HL-60 (cell line): ENCODE measurements around the gene PGLYRP4.
A peak's percentile ranks its signal among the peaks of the same experiment; 100 is the strongest.
"Not testable (repeated sequence)": the region's sequence is repeated elsewhere in the genome, so short reads cannot be mapped to it uniquely, and the experiment has no call there.

Experiments used
- DNase-seq, 2 experiments: peaks; one replicate each; pipeline ENCODE4 v3.0.0-alpha.2; 2010 to 2020; ENCODE audit warnings: low read depth in 1 of 2, low spot score in 1 of 2
- H3K27ac ChIP-seq: fragments of 250-450 bp; sonication (Bioruptor Pico); replicated peaks from 2 replicates; pipeline ENCODE4 v1.5.1; 2020; ENCODE audit warnings: mild to moderate bottlenecking, moderate library complexity
- H3K27me3 ChIP-seq: fragments of 250-450 bp; sonication (Bioruptor Pico); 2 replicates; pipeline ENCODE4 v1.5.1; 2021; ENCODE audit warnings: mild to moderate bottlenecking, moderate library complexity; ENCODE audit not compliant: insufficient read depth, poor library complexity, severe bottlenecking
- H3K4me3 ChIP-seq: replicated peaks from 2 replicates; pipeline ENCODE4 v1.5.1; 2011; ENCODE audit warnings: mild to moderate bottlenecking, control low read depth, low read length; ENCODE audit not compliant: insufficient read depth
- CTCF ChIP-seq: IDR thresholded peaks from one replicate; pipeline ENCODE4 v1.5.1; 2011; ENCODE audit warnings: low read length, control low read depth, inconsistent platforms; ENCODE audit not compliant: insufficient read depth
- GABPA ChIP-seq: IDR thresholded peaks from 2 replicates; pipeline ENCODE4 v1.6.1; 2012; ENCODE audit warnings: low read depth
- POLR2AphosphoS5 ChIP-seq: IDR thresholded peaks from 2 replicates; pipeline ENCODE4 v1.6.1; 2012; ENCODE audit warnings: low read depth
- REST ChIP-seq: IDR thresholded peaks from 2 replicates; pipeline ENCODE4 v1.6.1; 2012; ENCODE audit warnings: low read depth; ENCODE audit not compliant: insufficient replicate concordance
- SPI1 ChIP-seq: IDR thresholded peaks from 2 replicates; pipeline ENCODE4 v1.6.1; 2012; ENCODE audit warnings: low read depth, mild to moderate bottlenecking, borderline replicate concordance

Gene PGLYRP4

GRCh38 chr1:153322568-153322967 is 26.1 kb downstream of the PGLYRP4 start:
- no peak overlapping the region for H3K4me3 ChIP-seq
- DNase-seq: no peak
- H3K27me3 ChIP-seq: no peaks in the 10 kb centered on the region
- no peak overlapping the region for H3K27ac ChIP-seq
- TF ChIP-seq CTCF: no peak
- no peak for TF ChIP-seq POLR2AphosphoS5
- TF ChIP-seq REST: no peak
- TF ChIP-seq GABPA: no peak
- no peak for TF ChIP-seq SPI1

GRCh38 chr1:153318145-153318544 is 30.5 kb downstream of the PGLYRP4 start:
- H3K27ac ChIP-seq, DNase-seq, H3K27me3 ChIP-seq, H3K4me3 ChIP-seq: not testable (repeated sequence)

- not testable (repeated sequence) for H3K4me3 ChIP-seq, H3K27me3 ChIP-seq, DNase-seq, H3K27ac ChIP-seq
- peak; percentile 67 for TF ChIP-seq SPI1
Observed at GRCh38 chr1:153316013-153316412, 32.6 kb downstream of the PGLYRP4 start.

- H3K4me3 ChIP-seq, H3K27me3 ChIP-seq, DNase-seq, H3K27ac ChIP-seq: not testable (repeated sequence)
Observed at GRCh38 chr1:153314388-153314787, 34.3 kb downstream of the PGLYRP4 start.

- Histone ChIP-seq H3K4me3 (no peak overlapping the region), H3K27ac (no peak overlapping the region), H3K27me3 (no peaks in the 10 kb centered on the region)
- TF ChIP-seq SPI1 (no peak), POLR2AphosphoS5 (no peak), REST (no peak), CTCF (no peak), GABPA (no peak)
- no peak for DNase-seq
Observed at GRCh38 chr1:153313288-153313687, 35.4 kb downstream of the PGLYRP4 start.
